Measurements from ENCODE around the gene SPCS1. TPM values are rescaled to one million over a fixed set of nuclear protein-coding genes. Genes with fewer than 3 reads are reported as not detected.

Gene SPCS1
- total and polyA plus RNA-seq, 9 of the 15 experiments (the other 6 are each of a cell fraction or from before 2014, with no cell fraction given), result 73.9 to 567 (median 127) TPM

- no peak for TF ChIP-seq ESRRA (IDR thresholded peaks at IDR 0.05; ENCODE audit: borderline replicate concordance, low read depth)
- TF ChIP-seq FIP1L1 (IDR thresholded peaks at IDR 0.05; ENCODE audit: low read depth, low read length, poor library complexity, severe bottlenecking), result no peak
- TF ChIP-seq COPS2 (conservative IDR thresholded peaks at IDR 0.05), result no peak
- TF ChIP-seq NR4A1 (CRISPR knock-in tag; IDR thresholded peaks at IDR 0.05), result no peak
- no peak for TF ChIP-seq NR4A1 (tag; IDR thresholded peaks at IDR 0.05)
- no peak for TF ChIP-seq ZBTB33 (CRISPR knock-in tag; IDR thresholded peaks at IDR 0.05)
- no peak for TF ChIP-seq ESRRB (CRISPR knock-in tag; IDR thresholded peaks at IDR 0.05; ENCODE audit: borderline replicate concordance)
- TF ChIP-seq MAFF (IDR thresholded peaks at IDR 0.05; ENCODE audit: low read length), result peak; percentile 82
- TF ChIP-seq ZNF347 (CRISPR knock-in tag; IDR thresholded peaks at IDR 0.05; ENCODE audit: low read depth), result no peak
- TF ChIP-seq, protein P1, sequence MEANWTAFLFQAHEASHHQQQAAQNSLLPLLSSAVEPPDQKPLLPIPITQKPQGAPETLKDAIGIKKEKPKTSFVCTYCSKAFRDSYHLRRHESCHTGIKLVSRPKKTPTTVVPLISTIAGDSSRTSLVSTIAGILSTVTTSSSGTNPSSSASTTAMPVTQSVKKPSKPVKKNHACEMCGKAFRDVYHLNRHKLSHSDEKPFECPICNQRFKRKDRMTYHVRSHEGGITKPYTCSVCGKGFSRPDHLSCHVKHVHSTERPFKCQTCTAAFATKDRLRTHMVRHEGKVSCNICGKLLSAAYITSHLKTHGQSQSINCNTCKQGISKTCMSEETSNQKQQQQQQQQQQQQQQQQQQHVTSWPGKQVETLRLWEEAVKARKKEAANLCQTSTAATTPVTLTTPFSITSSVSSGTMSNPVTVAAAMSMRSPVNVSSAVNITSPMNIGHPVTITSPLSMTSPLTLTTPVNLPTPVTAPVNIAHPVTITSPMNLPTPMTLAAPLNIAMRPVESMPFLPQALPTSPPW (CRISPR knock-in tag; IDR thresholded peaks at IDR 0.05), result no peak
- TF ChIP-seq FUS (optimal IDR thresholded peaks at IDR 0.05; ENCODE audit: low read depth, low read length), result no peak
- no peak for TF ChIP-seq ZKSCAN3 (CRISPR knock-in tag; IDR thresholded peaks at IDR 0.05)
- no peak for TF ChIP-seq ZNF57 (CRISPR knock-in tag; IDR thresholded peaks at IDR 0.05)
- TF ChIP-seq, protein P2, sequence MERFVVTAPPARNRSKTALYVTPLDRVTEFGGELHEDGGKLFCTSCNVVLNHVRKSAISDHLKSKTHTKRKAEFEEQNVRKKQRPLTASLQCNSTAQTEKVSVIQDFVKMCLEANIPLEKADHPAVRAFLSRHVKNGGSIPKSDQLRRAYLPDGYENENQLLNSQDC (CRISPR knock-in tag; IDR thresholded peaks at IDR 0.05), result no peak
- TF ChIP-seq OTX1 (CRISPR knock-in tag; IDR thresholded peaks at IDR 0.05), result no peak
- TF ChIP-seq, protein P3, sequence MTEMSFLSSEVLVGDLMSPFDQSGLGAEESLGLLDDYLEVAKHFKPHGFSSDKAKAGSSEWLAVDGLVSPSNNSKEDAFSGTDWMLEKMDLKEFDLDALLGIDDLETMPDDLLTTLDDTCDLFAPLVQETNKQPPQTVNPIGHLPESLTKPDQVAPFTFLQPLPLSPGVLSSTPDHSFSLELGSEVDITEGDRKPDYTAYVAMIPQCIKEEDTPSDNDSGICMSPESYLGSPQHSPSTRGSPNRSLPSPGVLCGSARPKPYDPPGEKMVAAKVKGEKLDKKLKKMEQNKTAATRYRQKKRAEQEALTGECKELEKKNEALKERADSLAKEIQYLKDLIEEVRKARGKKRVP (CRISPR knock-in tag; IDR thresholded peaks at IDR 0.05), result no peak
- no peak for TF ChIP-seq ELF4 (CRISPR knock-in tag; IDR thresholded peaks at IDR 0.05)
- TF ChIP-seq MAFG (tag; conservative IDR thresholded peaks at IDR 0.05), result peak; percentile 87
- no peak for TF ChIP-seq ARID2 (IDR thresholded peaks at IDR 0.05)
- TF ChIP-seq STAG1 (CRISPR knock-in tag; IDR thresholded peaks at IDR 0.05; ENCODE audit: borderline replicate concordance), result no peak
Observed at GRCh38 chr3:52752045-52752660, 46.2 kb downstream of the SPCS1 start (continued).

Data from K562 (cell line).